Measurements from ENCODE around the gene ERC1.

ERC1 gene

GRCh38 chr12:1525858-1526257 lies 534.8 kb downstream of the ERC1 start:
- Mint-ChIP-seq H3K9me3 (no peaks in the 10 kb centered on the region), H3K27ac (no peak overlapping the region), H3K4me3 (no peak overlapping the region), H3K36me3 (no peaks in the 10 kb centered on the region), H3K27me3 (peaks cover 71% of the 10 kb centered on the region), H3K4me1 (peaks cover 17% of the 10 kb centered on the region)
- ATAC-seq = no peak

DNA sequence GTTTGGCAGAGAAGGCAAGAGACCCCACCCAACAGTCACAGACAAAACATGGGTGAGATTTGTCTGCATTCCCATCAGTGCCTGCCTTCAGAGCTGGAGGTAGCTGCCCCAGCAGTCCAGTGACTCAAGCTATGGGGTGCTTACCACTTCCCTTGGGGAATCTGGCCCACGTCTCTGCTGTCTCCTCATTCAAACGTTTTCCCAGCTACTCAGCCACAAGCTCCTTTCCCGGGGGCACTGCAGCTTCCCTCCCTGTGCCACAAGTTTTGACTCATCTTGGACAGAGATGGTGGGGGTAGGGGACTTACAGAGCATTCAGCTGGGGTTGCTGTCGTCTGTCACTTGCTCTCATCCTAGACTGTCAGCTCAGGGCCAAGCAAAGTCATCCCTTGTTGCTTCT lies 536.8 kb downstream of the ERC1 start:
- no peak overlapping the region for H3K27ac Mint-ChIP-seq
- no peak for ATAC-seq
- H3K9me3 Mint-ChIP-seq = no peaks in the 10 kb centered on the region
- peaks cover 87% of the 10 kb centered on the region for H3K27me3 Mint-ChIP-seq
- peaks cover 30% of the 10 kb centered on the region for H3K4me1 Mint-ChIP-seq
- no peaks in the 10 kb centered on the region for H3K36me3 Mint-ChIP-seq
- H3K4me3 Mint-ChIP-seq = no peak overlapping the region

DNA sequence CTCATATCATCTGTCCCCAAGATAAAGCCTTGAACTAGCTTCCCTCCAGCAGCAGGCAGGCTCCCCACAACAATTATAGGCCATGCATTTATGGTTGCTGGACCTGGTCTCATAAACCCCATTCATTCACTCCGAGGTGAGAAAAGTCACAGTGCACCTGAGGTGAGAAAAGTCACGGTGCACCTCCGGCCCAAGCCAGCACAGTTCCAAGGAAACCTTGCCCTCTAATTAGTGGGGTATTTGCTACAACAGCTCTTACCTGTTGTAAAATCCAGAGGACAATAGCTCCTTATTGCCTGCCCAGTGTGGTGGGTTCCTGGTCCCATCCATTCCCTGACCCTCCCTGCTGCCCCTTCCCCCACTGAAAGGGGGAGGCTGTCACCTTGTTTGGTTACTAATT lies 537.8 kb downstream of the ERC1 start:
- Mint-ChIP-seq H3K4me1 (peaks cover 40% of the 10 kb centered on the region), H3K27ac (no peak overlapping the region), H3K4me3 (no peak overlapping the region), H3K27me3 (peaks cover 82% of the 10 kb centered on the region), H3K9me3 (no peaks in the 10 kb centered on the region), H3K36me3 (no peaks in the 10 kb centered on the region)
- no peak for ATAC-seq

DNA sequence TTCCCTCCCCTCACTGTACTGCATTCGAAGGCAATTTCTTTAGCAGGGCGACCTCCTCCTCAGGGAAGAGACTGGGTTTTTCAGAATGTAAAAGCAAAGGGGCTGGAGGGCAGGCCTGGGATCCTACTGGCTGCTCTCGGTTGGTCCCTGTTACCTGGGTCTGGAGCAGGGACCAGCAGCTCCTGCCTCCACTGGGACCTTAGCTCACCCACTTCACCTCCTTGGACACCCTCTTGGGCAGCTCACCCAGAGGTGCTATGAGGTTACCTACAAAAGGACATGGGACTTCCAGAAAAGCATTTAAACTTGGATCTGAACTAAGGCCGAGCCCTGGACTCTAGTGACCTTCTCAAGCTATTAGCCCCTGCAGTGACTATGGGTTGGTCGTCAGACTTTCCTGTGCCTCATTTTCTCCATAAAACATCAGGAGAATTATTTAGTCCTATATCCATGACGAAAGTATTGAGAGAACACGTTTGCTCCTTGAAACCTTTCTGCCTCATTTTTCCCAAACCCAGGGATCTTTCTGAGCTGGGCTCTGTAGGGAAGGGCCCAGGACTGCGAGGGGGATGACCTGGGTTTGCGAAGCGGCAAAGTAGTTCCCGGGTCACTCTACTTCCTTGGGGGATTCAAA lies 538.3 kb downstream of the ERC1 start:
- Mint-ChIP-seq H3K36me3 (no peaks in the 10 kb centered on the region), H3K4me1 (peaks cover 44% of the 10 kb centered on the region), H3K4me3 (peak overlapping the region; percentile 86), H3K27me3 (peaks cover 77% of the 10 kb centered on the region), H3K9me3 (no peaks in the 10 kb centered on the region), H3K27ac (peak overlapping the region; percentile 74)
- no peak for ATAC-seq

DNA sequence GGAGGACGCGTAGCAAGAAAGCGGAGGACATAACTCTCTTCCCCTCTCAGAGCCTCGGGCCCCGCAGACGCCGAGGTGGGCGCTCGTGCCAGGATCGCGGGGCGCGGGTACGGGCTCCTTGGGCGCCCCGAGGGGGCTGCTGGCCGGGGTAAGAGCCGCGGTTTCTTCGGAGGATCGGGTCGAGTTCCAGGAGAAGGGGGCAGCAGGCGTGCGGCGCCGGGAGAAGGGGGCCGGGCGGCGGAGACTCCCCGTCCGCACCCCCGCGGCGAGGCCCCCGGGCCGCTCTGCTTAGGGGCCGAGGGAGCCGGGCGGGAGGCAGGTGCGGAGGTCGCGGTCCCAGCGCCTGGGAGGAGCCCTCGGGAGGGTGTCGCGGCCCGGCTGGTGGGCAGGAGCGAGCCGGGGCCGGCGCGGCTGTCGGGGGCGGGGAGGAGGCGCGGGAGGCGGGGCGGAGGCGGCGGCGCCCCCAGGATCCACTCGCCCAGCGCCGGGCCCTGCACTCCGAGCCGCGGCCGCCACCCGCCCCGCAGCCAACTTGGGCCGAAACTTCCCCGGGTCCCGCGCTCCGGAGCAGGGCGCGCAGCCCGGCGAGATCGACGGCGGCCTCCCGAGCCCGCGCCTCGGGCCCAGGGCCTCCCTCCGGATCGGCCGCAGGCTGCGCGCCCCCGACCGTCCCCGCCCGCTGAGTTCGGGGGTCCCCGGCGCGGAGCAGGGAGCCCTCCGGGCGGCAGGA lies 539.0 kb downstream of the ERC1 start:
- no peaks in the 10 kb centered on the region for H3K36me3 Mint-ChIP-seq
- no peak for ATAC-seq
- peaks cover 51% of the 10 kb centered on the region for H3K4me1 Mint-ChIP-seq
- peak overlapping the region; percentile 86 for H3K4me3 Mint-ChIP-seq
- peaks cover 71% of the 10 kb centered on the region for H3K27me3 Mint-ChIP-seq
- H3K27ac Mint-ChIP-seq = peak overlapping the region; percentile 74
- H3K9me3 Mint-ChIP-seq = no peaks in the 10 kb centered on the region

- Mint-ChIP-seq H3K27me3 (peaks cover 66% of the 10 kb centered on the region), H3K27ac (no peak overlapping the region), H3K4me3 (no peak overlapping the region), H3K9me3 (no peaks in the 10 kb centered on the region), H3K36me3 (no peaks in the 10 kb centered on the region), H3K4me1 (peaks cover 45% of the 10 kb centered on the region)
- ATAC-seq = no peak
Measured at GRCh38 chr12:1530592-1531152, 539.6 kb downstream of the ERC1 start.

DNA sequence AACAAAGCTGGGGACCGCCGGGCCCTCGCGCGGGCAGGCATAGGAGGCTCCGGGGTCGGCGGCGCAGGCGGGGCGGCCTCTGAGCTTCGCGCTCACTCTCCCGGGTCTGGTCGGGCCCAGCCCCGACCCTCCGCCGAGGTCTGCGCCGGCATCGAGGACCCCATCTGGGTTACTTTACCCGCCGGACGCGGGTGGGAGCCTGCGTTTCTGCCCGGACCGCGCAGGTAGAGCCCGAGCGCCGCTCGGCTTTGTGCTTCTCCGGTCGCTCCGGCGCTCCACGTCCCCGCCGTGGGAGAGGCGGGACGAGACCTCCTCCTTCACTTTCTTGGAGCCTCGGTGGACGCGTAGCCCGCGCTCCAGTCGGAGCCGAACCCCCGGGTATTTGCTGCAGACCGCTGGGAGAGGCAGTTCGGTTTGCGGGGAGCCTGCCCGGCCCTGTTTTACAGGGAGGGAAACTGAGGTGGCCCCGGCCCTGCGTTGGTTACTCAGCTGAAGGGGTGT lies 540.2 kb downstream of the ERC1 start:
- Mint-ChIP-seq H3K4me3 (peak overlapping the region; percentile 76), H3K4me1 (peaks cover 40% of the 10 kb centered on the region), H3K27me3 (peaks cover 65% of the 10 kb centered on the region), H3K27ac (peak overlapping the region; percentile 35), H3K36me3 (no peaks in the 10 kb centered on the region), H3K9me3 (no peaks in the 10 kb centered on the region)
- ATAC-seq = no peak

DNA sequence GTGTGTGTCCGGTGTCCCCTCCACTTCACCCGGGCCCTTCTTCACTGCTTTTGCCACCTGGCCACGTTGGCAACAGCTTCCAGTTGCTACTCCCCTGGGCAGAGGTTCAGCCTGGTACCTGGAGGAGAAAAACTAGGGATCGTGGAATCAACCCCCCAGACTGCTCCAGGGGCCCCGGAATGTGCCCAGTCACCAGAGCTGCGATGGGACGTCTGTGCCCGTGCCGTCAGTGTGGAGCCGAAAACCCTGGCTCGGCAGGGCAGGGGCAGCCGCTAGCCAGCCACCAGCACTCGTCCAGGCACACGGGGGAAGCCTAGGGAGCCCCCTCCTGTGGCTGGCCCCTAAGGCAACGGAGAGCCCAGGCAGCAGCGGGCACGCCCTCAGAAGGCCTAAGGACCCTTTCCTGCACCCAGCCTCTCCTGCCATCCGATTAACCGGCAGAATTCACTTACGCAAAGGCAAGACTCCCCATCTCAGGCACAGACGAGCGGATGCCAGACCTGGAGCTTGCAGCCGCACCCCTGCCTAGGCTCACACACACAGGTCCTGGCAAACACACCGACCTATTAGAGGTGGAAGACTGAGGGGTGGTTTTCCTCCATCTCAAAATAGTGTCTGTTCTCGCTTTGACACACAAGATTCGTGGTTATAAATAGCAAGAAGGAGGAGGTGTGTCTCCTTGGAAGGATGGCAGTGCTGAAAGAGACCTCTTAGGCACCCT lies 540.8 kb downstream of the ERC1 start:
- peak overlapping the region; percentile 35 for H3K27ac Mint-ChIP-seq
- H3K9me3 Mint-ChIP-seq = no peaks in the 10 kb centered on the region
- ATAC-seq = no peak
- H3K36me3 Mint-ChIP-seq = no peaks in the 10 kb centered on the region
- H3K4me3 Mint-ChIP-seq = peak overlapping the region; percentile 76
- H3K27me3 Mint-ChIP-seq = peaks cover 65% of the 10 kb centered on the region
- peaks cover 40% of the 10 kb centered on the region for H3K4me1 Mint-ChIP-seq

GRCh38 chr12:1532375-1533165 lies 541.5 kb downstream of the ERC1 start:
- Mint-ChIP-seq H3K36me3 (no peaks in the 10 kb centered on the region), H3K9me3 (no peaks in the 10 kb centered on the region), H3K4me3 (peak overlapping the region; percentile 81), H3K27me3 (peaks cover 65% of the 10 kb centered on the region), H3K4me1 (peaks cover 40% of the 10 kb centered on the region), H3K27ac (peak overlapping the region; percentile 79)
- ATAC-seq = no peak

DNA sequence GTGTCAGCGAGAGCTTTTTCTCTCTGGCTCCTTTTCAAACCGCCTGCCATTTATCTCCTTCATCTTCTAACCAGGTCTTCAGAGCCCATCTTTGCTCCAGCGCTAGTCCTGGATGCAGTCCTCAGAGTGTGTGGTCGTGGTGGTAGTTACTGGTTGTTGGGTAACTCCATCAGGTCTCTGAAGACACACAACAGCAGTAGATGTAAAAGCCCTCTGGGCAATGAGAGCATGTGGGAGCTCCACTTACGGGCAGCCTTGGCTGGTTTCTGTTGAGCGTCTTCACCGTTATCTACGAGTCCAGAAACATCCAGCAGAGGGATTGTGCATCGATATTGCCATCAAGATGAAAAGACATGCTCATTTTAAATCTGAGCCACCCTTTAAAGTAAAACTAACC lies 542.2 kb downstream of the ERC1 start:
- no peaks in the 10 kb centered on the region for H3K9me3 Mint-ChIP-seq
- H3K36me3 Mint-ChIP-seq = no peaks in the 10 kb centered on the region
- H3K27ac Mint-ChIP-seq = peak overlapping the region; percentile 79
- peaks cover 65% of the 10 kb centered on the region for H3K27me3 Mint-ChIP-seq
- peaks cover 40% of the 10 kb centered on the region for H3K4me1 Mint-ChIP-seq
- peak; percentile 56 for ATAC-seq
- peak overlapping the region; percentile 81 for H3K4me3 Mint-ChIP-seq

DNA sequence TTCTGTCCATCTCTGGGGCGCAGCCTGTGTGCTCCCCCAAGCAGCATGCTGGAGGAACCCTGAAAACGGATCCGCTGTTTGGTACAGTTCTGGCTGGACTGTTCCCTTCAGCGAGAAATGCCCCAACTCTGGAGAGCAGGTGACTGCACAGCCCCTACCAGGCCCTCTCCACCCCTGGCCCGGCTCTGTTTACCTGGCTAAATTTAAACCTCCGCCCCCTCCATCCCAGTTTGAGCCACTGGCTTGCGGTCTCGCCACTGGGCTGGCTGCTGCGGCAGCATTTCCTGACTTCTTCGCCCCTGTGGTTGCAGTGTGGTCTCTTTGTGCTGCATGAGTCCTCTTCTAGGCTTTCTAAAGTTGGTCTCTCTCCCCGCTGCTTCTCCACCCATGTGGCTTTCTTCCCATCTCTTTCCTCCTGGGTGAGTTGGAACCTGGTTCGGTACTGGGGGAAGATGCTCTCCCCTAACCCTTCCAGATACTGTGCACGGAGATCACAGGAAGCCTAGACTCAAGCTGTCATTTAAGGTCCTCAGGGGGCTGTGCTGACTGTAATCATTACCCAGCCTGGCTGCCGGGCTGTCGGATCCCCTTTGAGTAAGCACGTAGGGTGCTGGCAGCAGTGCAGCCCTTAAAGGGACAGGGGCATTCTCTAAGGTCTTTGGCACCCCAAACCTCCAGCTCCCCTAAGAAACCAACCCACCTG lies 542.7 kb downstream of the ERC1 start:
- peak overlapping the region; percentile 81 for H3K4me3 Mint-ChIP-seq
- peaks cover 40% of the 10 kb centered on the region for H3K4me1 Mint-ChIP-seq
- H3K36me3 Mint-ChIP-seq = no peaks in the 10 kb centered on the region
- no peaks in the 10 kb centered on the region for H3K9me3 Mint-ChIP-seq
- peaks cover 64% of the 10 kb centered on the region for H3K27me3 Mint-ChIP-seq
- H3K27ac Mint-ChIP-seq = peak overlapping the region; percentile 79
- peak; percentile 89 for ATAC-seq

GRCh38 chr12:1534748-1535147 lies 543.7 kb downstream of the ERC1 start:
- Mint-ChIP-seq H3K4me3 (no peak overlapping the region), H3K36me3 (no peaks in the 10 kb centered on the region), H3K27ac (peak overlapping the region; percentile 46), H3K4me1 (peaks cover 35% of the 10 kb centered on the region), H3K9me3 (no peaks in the 10 kb centered on the region), H3K27me3 (peaks cover 64% of the 10 kb centered on the region)
- peak; percentile 5 for ATAC-seq

DNA sequence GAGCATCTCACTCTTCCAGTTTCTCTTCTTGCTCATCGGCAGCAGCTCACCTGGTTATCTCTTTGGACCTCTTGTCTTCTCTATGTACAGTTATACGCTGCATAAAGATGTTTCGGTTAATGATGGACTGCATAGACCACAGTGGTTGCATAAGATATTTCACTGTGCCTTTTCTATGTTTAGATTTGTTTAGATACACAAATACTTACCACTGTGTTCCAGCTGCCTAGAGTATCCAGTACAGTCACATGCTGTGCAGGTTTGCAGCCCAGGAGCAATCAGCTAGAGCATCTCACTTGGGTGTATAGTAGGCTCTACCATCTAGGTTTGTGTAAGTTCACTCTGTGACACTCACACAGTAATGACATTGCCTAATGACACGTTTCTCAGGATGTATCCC lies 545.8 kb downstream of the ERC1 start:
- no peaks in the 10 kb centered on the region for H3K36me3 Mint-ChIP-seq
- H3K4me1 Mint-ChIP-seq = peaks cover 31% of the 10 kb centered on the region
- no peak overlapping the region for H3K4me3 Mint-ChIP-seq
- no peak for ATAC-seq
- peaks cover 62% of the 10 kb centered on the region for H3K27me3 Mint-ChIP-seq
- H3K9me3 Mint-ChIP-seq = no peaks in the 10 kb centered on the region
- no peak overlapping the region for H3K27ac Mint-ChIP-seq

- Mint-ChIP-seq H3K4me1 (peaks cover 7% of the 10 kb centered on the region), H3K27me3 (peaks cover 55% of the 10 kb centered on the region), H3K4me3 (no peak overlapping the region), H3K27ac (no peak overlapping the region), H3K9me3 (no peaks in the 10 kb centered on the region), H3K36me3 (no peaks in the 10 kb centered on the region)
- no peak for ATAC-seq
Measured at GRCh38 chr12:1539135-1539534, 548.1 kb downstream of the ERC1 start.
